Measurements from ENCODE around the gene ZNRF3.
"Not testable (repeated sequence)": the region's sequence is repeated elsewhere in the genome, so short reads cannot be mapped to it uniquely, and the experiment has no call there.

ZNRF3 gene

DNA sequence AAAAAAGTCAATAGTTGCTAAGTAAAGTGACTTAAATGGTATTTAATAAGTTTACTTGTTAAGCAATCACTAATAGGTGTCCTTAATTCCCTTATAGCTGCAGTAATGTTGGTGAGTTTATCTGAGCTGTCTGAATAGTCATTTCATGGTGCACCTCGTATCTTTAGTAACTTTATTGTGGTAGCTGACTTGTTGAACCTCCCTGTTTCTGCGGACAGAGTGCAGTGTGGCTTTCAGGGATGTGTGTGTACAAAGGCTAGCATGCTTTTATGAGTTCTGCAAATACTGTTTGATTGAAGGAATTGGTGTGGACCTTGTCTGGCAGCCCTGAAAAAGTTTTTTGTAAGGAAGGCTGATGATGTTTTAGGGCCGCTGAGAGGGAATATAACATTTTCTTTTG, 2.6 kb downstream of the ZNRF3 start:
- no peak for DNase-seq

DNA sequence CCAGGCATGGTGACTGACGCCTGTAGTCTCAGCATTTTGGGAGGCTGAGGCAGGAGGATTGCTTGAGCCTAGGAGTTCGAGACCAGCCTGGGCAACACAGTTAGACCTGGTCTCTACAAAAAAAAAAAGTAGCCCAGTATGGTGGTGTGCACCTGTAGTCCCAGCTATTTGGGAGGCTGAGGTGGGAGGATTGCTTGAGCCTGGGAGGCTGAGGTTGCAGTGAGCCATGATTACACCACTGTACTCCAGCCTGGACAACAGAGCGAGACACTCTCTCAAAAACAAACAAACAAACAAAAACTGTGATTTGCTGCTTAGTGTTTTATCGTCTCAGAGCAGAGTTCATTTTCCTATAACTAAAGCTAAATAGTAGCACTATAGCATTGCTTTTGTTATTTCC, 3.3 kb downstream of the ZNRF3 start:
- DNase-seq = not testable (repeated sequence)

DNA sequence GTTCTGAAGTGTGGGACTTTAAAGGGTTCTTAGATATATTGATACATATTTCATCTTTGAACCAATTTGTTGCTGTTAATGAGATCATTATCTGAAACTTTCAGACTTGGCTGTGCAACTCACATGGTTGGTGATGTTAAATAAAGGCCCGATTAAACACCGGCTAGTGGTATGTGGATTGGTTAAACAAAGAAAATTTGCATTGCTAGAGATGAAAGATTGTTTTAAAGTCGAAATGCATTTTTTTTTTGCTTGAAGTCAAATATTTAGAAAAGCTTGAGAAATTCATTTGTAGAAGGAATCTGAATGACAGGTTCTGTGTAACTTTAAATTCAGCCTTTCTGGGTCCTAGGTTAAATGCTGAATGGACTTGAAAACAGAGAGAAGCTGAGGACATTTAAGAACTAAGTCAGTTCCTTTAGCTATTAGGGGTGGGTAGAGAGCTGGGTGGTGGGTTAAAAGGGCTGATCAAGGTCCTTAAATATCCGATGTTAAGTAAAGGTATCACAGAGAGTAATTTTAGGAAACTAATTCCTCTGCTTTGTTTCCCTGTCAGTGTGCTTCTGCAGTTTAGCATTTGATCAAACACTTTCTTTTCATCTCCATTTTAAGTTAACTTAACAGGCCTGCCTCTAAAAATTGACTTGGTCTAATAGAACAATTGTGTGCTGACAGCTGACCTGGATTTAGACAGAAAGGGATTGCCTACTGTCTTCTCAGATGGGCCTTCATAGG, 4.5 kb downstream of the ZNRF3 start:
- no peak for DNase-seq

DNA sequence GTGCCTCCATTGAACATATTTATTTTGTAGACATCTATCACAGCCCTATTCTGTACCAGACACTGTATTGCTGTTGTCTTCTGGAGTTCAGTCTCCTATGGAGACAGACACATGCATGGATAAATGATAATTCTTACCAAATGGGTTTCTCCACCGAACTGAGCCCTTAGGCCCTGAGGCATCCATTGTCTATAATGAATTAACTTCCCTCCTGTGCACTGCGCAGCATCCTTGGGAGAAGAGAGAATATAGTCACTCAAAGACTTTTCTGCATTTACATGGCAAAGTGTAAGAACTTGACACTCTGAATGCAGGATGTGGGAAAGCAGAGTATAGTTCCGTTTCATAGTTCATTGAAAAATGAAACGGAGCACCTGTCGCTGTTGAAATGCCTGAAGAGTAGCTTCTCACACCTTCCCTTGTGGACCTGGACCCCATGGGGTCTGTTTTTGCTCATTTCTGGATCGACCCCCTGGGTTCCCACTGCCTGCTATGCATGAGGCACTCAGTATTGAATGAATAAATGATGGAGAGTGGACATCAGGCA, 6.2 kb downstream of the ZNRF3 start:
- DNase-seq = no peak

DNA sequence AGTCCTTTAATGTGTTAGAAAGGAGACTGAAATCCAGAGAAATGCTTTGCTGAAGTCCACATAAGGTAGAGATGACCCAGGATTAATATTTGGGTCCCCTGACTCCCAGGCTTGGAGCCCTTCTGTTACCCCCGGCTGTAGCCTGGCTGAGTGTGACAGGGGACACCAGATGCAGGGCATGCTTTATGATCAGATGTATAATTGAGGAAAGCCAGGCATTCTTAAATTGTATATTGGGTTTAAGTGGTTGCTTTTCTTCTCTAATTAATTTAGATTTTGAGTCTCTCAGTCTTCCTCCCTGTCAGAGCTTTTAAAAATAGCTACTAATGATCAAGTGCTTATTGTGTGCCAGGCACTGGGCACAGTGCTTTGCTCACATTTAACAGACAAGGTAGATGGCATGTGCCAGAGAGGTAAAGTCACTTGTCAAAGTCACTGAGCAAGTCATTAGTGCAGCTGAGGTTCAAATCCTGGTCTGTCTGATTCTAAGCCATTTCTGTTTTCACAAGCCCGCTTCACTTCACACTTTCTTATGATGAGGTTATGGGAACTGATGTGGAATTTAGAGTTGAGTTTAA, 7.9 kb downstream of the ZNRF3 start:
- no peak for DNase-seq

DNA sequence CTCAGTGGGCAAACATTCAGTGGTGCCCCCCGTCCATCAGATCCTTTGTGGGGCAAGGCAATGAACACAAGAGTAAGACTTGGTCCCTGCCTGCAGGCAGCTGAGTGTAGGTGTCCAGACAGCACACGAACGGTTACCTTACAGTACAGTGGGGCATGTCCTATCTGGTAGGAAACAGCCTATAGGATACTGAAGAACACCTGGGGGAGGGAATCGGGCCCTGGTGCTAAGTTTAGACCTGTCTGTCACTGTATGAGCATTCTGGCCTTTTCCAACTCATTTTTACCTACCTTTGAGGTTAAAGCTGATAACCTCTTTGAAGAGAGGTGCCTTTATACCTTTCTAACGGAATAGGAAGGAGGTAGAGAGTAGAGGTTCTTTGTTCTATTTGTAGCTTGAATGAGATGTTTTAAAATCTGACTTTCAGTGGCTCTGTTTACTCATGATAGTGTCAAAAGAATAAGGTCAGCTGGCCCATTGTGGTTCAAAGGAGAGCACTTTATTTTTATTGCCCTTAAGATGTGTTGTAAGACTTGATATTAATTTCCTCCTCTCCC, 8.9 kb downstream of the ZNRF3 start:
- no peak for DNase-seq

DNA sequence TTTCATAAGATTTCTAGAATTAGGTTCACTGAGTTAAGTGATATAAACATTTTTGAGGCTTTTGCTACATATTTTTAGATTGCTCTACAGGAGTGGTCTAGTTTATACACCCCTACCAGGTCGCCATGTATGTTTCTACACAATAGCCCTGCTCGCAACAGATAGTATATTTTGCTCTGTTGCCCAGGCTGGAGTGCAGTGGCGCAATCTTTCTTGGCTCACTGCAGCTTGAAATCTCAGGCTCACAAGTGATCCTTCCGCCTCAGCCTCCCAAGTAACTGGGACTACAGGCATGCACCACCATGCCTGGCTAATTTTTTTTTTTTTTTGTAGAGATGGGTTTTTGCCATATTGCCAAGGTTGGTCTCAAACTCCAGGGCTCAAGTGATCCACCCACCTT, 10.4 kb downstream of the ZNRF3 start:
- DNase-seq = no peak

DNA sequence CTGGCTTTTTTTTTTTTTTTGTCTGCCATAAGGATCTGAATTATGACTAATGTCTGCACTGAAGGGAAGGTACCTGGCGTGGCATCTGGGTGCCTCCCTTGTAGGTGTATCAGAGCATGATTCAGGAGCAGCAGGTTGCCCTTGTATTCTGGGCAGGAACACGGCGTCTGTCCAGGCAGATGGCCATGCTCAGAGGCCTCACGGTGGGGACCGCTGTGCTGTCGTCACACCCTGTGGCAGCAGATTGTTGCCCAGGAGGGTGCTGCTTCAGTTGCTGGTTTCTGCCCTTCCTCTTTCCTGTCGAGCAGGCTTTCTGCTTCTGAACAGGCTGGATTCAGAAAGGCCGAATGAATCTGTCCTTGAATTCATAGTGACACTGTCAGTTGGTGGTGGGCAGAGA, 11.0 kb downstream of the ZNRF3 start:
- DNase-seq = no peak

DNA sequence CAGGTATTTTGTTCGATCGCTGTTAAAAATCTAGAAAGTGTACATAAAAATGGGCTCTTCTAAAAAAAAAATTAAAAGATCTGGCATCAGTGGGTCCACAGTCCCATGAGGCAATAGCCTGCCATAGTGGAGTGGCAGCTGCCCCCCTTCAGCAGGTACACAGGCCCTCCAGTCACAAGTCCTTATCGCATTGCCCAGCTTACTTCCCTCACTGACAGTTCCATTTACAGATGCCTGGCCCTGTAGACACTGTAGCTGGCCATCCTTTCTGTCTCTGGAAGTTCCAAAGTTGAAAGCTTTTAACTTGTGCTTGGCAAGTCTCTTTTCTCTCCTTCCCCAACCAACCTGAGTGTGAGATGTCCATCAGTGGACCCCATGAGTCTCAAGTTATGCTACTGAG, 11.4 kb downstream of the ZNRF3 start:
- DNase-seq = no peak

DNA sequence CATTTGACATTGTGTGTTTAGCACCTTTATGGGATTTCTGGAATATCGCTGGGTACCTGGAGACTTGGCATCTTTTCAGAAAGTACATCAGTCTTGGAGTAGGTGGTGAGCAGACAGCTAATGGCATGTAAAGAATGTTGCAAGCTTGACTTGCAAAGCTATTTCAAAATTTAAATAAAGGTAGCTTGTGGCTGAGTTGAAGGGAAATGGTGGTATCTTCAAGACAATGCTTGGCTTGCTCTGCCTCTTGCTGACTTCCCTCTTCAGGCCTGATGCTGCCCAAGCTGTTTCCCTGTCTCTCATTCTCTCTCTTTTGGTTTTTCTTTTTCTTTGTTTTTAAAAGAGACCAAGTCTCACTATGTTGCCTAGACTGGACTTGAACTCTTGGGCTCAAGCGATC, 13.2 kb downstream of the ZNRF3 start:
- DNase-seq = peak; percentile 16

DNA sequence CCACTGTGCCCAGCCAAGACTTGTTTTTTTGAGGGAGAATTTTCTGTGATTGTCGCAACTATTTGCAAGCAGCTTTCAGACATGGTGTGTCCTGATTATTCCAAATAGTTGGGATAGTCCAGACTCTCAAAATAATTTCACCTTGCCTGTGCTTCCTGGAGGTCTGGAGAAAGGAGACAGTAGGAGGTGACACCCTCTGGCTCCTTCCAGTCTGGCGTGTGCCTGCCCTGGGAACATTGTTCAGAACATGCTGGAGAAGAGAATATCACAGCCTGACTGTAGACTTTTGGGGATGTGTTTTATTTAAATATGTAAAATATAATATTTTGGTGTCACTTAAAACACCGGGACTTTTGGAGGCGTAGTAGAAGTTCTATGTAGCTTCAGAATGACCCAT, 14.9 kb downstream of the ZNRF3 start:
- DNase-seq = no peak

DNA sequence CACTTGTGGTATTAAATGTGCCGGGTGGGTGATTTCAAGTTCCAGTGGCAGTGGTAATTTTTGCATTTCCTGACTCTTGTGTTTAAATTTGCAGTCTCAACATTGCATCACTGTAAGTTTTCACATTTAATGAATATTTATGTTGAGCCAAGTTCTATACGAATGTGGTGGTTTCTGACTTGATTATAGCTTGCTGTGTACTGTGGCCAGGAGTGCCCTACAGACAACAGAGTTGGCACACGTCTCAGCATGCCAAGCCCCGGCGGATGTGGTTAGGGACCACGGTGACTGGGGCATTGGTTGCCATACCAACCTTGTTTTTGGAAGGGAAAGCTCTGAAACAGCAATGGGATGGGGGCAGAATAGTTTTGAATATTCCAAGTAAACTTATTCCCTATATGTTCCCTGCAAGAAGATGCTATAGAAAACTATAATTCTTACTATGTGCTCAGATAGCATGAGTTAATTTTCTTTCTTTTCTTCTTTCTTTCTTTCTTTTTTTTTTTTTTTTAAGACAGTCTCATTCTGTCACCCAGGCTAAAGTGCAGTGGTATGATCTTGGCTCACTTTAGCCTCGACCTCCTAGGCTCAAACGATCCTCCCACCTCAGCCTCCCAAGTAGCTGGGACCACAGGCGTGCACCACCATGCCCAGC, 16.0 kb downstream of the ZNRF3 start:
- DNase-seq = no peak

DNA sequence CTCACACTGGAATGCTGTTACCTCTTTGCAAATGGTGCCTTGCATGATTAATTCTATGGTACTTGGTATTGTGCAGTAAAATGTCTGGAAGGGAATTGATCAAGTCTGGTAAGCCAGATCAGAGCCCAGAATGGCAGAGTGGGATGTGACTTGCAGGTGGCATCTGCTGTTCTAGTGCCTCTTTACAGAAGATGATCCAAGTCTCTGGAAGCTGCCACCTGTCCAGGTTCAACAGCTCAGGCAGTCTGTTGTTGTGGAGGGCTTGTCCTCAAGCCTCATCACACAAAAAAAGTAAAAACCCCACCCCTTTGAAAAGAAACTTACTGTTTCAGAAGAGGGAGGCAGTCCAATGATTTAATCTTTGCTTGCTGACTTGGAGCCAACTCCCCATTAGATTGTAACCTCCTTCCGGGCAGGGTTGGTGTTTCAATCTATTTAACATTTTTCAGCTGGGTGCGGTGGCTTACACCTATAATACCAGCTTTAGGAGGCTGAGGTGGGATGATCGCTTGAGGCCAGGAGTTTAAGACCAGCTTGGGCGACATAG, 17.1 kb downstream of the ZNRF3 start:
- DNase-seq = no peak

DNA sequence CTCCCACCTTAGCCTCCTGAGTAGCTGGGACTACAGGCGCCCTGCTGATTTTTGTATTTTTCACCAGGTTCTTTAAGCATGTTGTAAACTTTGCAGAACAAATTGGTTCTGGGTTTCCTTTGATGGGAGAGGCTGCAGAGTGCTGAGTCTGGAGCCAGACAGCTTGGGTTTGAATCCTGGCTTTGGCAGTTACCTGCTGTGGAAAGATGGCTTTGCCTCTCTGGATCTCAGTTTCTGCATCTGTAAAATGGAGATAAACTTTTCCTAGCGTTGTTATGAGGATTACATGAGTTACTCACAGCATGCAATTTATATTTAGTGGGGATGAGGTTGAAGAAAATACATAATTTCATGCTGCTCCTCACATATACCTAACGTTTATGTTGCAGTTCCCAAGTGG, 19.1 kb downstream of the ZNRF3 start:
- DNase-seq = no peak

DNA sequence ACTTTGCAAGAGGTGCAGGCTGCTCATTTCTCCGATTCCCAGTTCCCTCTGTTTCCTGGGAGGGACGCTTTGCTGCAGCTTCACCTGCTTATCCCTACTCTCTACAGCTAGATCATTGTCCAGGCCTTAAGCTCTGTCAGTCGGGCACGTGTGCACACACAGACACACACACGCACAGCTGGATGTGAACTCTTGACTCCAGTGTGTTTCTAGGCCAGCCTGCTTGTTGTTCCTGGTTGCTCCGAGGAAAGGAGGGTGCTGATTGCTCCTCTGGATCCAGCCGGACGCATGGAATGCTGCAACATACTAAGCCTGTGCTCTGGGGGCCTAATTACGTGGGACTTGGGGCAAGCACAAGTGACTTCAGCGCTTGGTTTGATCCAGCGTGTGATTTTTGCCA, 19.7 kb downstream of the ZNRF3 start:
- no peak for DNase-seq

DNA sequence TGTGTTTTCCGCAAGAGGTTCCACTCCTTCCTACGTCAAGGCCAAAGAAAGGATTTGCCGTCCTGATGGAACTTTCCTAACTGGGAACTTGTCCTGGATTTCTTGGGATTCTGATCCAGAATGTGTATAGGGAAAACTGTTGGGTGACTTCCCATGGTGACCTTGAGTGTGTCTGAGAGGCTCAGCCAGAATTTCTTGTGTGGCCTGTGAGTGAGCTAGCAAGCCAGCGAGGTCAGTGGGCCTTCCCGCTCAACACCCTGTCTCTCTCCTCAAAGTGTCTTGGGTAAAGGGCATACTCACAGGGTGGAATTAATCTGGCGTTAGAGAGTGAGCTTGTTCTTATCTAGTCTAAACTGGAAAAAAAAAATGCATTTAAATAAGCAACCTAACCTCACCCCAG, 20.4 kb downstream of the ZNRF3 start:
- DNase-seq = no peak

DNA sequence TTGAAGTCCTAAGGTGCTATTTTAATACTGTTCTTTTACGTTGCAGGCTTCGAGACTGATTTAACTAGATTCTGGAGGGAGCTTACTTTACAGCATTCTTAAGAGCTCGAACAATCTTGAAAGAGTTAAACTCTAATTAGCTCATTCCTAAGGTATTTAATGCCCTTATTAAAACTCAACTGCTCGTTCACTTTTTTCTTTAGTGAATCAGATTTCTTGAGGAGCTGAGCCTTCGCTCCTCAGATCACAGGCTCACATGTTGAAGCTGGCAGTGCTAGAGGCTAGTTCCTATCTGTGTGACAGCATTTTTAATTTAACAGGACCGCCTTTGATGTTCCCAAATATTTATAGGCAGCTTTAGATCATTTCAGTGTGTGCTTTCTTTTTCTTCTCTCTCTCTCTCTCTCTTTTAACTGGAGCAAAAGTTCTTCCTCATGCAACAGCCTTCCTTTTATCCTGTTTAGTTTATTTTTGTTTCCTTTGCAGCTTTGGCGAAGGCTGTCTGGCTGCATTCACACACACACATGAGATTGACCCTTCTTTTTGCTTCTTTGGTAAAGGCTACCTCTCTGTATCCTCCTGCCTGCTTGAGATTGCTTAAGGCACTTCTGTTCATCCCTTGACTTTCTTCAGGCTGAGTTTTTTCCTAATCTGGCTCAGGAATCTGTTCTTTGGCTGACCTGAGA, 21.0 kb downstream of the ZNRF3 start:
- DNase-seq = no peak

DNA sequence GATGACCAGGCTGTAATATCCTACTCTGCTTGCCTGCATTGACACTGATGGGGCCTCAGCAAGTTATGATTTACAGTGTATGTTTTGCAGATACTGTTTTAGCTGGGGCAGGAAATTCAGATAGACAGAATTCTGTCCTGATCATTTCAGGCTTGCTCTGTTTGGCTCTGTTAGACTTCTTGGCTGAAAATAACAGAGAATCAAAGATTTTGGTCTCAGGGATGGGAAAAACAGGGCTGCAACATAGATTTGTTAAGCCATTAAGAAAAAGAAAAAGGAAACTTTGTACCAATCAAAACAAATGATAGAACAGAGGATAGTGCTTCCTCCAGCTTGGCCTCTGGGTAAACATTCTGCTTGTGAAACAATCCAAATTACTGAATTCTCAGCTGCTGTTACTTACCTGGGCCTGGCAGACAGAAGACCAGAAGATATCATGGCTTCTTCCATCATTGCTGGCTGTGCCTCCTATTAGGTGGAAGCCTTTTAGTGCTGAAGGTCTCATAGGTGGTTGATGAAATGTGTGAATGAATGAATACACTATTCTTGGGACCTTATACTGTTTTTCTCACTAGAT, 22.0 kb downstream of the ZNRF3 start:
- DNase-seq = no peak

DNA sequence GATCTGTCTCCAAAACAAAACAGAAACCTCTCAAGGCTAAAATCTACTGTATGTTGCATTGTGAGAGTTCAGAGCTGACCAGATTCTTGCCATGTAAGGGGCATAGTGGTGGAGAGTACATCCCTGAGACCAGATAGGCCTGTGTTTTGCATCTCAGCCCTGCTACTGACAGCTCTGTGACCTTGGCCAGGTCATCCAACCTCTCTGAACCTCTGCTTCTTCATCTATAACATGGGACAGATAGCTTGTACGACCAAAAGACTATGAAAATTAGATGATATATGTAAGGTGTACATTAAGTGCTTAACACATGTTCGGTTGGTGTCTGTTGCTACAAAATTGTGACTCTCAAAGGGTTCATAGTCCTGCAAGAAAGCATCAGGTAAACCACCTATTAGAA, 22.9 kb downstream of the ZNRF3 start:
- no peak for DNase-seq

DNA sequence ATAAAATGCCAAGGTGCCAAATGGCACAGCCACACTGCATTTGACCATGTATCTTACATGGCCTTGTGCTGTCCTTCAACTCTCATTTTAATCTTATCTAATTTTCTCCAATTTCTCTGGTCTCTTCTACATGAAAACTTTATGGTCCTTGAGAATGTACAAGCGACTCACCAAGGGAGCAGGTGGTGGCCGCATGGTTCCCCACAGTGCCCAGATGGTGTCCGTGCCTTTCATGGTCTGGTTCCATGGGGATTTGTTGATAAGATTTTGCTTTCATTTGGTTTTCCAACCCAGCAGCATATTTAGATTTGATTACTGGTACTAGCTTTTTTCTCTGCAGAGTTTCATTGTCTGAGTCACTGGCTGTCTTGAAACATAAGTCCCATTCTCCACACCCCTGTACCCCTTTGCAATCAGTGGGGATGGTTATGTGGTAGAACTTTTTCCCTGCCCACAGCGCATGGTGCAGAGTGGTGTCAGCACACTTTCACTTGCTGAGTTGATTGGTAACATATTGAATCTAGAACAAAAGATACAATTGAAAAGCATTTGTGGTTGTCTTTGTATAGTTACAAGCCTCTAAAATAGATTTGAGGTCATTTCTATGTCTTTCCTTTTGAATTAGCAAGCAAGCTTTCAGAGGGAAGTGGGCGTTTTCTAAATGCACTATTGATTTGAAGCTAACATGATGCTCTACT, 24.1 kb downstream of the ZNRF3 start:
- DNase-seq = no peak

DNA sequence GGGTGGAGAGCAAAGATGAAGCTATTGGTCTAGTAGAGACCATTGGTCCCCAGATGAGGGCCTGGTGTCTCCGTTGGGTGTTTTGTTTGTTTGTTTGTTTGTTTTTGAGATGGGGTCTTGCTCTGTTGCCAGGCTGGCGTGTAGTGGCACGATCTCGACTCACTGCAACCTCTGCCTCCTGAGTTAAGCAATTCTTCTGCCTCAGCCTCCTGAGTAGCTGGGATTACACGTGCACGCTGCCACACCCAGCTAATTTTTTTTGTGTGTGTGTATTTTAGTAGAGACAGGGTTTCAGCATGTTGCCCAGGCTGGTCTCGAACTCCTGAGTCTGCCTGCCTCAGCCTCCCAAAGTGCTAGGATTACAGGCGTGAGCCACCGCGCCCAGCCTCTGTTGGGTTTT, 25.4 kb downstream of the ZNRF3 start:
- not testable (repeated sequence) for DNase-seq

DNA sequence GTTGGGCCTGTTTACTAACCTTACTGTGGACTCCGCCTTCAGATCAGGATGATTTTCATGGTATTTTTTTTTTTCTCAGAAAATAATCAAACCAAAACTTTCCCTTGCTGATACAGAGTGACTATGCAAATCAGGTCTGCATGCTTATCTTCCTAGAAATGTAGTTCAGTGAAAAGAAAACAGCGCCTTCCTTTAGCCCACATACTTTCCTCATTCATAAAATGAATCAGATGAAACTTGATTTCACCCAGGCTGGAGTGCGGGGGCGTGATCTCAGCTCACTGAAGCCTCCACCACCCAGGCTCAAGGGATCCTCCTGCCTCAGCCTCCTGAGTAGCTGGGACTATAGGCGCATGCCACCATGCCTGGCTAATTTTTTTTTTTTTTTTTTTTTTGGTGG, 26.0 kb downstream of the ZNRF3 start:
- DNase-seq = no peak

Measured in NCI-H226 (cell line).